ENCODE data around the gene AIMP1. TPM values are rescaled to one million over a fixed set of nuclear protein-coding genes. Genes with fewer than 3 reads are reported as not detected.

AIMP1 gene
- total RNA-seq, 1 experiment from 2014 or later: 45.8 TPM

DNA sequence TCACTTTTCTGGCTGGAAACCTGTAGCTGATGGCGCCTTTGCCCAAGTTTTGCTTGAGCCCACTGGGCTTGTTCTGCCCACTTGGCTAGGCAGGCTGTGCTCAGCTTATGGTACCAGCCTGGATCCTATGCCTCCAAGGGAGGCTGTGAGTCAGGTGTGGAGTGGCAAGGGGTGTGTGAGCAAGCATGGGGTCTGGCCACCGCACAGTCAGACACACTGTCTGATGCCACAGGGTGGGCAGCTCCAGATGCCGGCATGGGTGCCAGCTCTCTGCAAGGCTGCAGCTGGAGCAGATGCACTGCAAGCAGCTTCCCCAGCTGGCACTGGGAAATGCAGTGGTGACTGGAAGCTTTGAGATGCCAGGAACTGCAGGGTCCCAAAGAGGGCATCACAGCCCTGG, 68.5 kb downstream of the AIMP1 start:
- intact Hi-C loops (cut with micrococcal nuclease; ENCODE audit: unreplicated experiment): no loop called here
- Histone ChIP-seq H3K4me3 (ENCODE audit: low read depth in 2 of 2, low read length in 2 of 2) (no peak overlapping the region), H3K27me3 (ENCODE audit: control insufficient read depth, insufficient read depth, low read length) (no peaks in the 10 kb centered on the region), H3K4me1 (ENCODE audit: control insufficient read depth, insufficient read depth, low read length) (no peaks in the 10 kb centered on the region), H3K36me3 (ENCODE audit: control insufficient read depth, insufficient read depth, low read length) (no peaks in the 10 kb centered on the region), H3K9me3 (ENCODE audit: control insufficient read depth, insufficient read depth, low read depth, low read length) (no peaks in the 10 kb centered on the region), H3K27ac (ENCODE audit: low read length) (no peak overlapping the region)
- ATAC-seq: no peak
- ChIA-PET POLR2A (no interaction called here), CTCF (no interaction called here)
- no peak for DNase-seq (ENCODE audit: low read depth, low spot score)
- in situ Hi-C loops (cut with HindIII; ENCODE audit: low pct_unique_long_range_greater_than_20kb, low sequenced_read_pairs): no loop called here
- no peak for TF ChIP-seq SIN3A (IDR thresholded peaks at IDR 0.05; ENCODE audit: borderline replicate concordance, insufficient read depth, low read depth, low read length)
- TF ChIP-seq, protein P1, sequence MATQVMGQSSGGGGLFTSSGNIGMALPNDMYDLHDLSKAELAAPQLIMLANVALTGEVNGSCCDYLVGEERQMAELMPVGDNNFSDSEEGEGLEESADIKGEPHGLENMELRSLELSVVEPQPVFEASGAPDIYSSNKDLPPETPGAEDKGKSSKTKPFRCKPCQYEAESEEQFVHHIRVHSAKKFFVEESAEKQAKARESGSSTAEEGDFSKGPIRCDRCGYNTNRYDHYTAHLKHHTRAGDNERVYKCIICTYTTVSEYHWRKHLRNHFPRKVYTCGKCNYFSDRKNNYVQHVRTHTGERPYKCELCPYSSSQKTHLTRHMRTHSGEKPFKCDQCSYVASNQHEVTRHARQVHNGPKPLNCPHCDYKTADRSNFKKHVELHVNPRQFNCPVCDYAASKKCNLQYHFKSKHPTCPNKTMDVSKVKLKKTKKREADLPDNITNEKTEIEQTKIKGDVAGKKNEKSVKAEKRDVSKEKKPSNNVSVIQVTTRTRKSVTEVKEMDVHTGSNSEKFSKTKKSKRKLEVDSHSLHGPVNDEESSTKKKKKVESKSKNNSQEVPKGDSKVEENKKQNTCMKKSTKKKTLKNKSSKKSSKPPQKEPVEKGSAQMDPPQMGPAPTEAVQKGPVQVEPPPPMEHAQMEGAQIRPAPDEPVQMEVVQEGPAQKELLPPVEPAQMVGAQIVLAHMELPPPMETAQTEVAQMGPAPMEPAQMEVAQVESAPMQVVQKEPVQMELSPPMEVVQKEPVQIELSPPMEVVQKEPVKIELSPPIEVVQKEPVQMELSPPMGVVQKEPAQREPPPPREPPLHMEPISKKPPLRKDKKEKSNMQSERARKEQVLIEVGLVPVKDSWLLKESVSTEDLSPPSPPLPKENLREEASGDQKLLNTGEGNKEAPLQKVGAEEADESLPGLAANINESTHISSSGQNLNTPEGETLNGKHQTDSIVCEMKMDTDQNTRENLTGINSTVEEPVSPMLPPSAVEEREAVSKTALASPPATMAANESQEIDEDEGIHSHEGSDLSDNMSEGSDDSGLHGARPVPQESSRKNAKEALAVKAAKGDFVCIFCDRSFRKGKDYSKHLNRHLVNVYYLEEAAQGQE (IDR thresholded peaks at IDR 0.05; ENCODE audit: insufficient read depth in 1 of 2, low read depth in 2 of 2, low read length in 1 of 2): no peak
- no TSS peak for BruUV-seq (replicated peaks)

DNA sequence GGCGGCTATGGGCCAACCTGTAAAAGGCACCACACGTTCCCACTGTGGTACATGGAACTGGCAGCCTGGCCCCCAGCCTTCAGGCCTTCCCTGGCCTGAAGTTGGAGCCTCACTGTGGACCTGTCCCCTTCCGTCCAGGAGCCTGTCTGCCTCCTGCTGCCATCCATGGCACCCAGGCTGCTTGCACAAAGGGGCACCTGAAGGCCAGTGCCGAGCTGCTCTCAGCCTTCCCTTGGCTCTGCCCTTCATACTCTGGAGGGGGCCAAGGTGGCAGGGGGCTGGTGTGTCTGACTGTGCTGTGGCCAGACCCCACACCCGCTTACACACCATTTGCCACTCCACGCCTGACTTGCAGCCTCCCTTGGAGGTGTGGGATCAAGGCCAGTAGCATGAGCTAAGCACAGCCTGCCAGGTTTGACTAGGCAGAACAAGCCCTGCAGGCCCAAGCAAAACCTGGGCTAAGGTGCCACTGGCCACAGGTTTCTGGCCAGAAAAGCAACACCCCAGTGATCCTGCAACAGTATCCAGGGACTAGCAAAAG, 69.6 kb downstream of the AIMP1 start:
- CTCF ChIA-PET: no interaction called here
- Histone ChIP-seq H3K4me3 (ENCODE audit: low read depth in 2 of 2, low read length in 2 of 2) (no peak overlapping the region), H3K27me3 (ENCODE audit: control insufficient read depth, insufficient read depth, low read length) (no peaks in the 10 kb centered on the region), H3K9me3 (ENCODE audit: control insufficient read depth, insufficient read depth, low read depth, low read length) (no peaks in the 10 kb centered on the region), H3K27ac (ENCODE audit: low read length) (no peak overlapping the region), H3K4me1 (ENCODE audit: control insufficient read depth, insufficient read depth, low read length) (no peaks in the 10 kb centered on the region), H3K36me3 (ENCODE audit: control insufficient read depth, insufficient read depth, low read length) (no peaks in the 10 kb centered on the region)
- DNase-seq (ENCODE audit: low read depth, low spot score) (no peak), ATAC-seq (no peak)
- no peak for TF ChIP-seq POLR2AphosphoS5 (IDR thresholded peaks at IDR 0.05; ENCODE audit: low read depth, low read length)
- TF ChIP-seq TCF7L2 (IDR thresholded peaks at IDR 0.05; ENCODE audit: low read depth, low read length): no peak
- no peak for TF ChIP-seq SIN3A (IDR thresholded peaks at IDR 0.05; ENCODE audit: borderline replicate concordance, insufficient read depth, low read depth, low read length)
- TF ChIP-seq, protein P1 (IDR thresholded peaks at IDR 0.05; ENCODE audit: insufficient read depth in 1 of 2, low read depth in 2 of 2, low read length in 1 of 2): no peak
- TF ChIP-seq, protein P2, sequence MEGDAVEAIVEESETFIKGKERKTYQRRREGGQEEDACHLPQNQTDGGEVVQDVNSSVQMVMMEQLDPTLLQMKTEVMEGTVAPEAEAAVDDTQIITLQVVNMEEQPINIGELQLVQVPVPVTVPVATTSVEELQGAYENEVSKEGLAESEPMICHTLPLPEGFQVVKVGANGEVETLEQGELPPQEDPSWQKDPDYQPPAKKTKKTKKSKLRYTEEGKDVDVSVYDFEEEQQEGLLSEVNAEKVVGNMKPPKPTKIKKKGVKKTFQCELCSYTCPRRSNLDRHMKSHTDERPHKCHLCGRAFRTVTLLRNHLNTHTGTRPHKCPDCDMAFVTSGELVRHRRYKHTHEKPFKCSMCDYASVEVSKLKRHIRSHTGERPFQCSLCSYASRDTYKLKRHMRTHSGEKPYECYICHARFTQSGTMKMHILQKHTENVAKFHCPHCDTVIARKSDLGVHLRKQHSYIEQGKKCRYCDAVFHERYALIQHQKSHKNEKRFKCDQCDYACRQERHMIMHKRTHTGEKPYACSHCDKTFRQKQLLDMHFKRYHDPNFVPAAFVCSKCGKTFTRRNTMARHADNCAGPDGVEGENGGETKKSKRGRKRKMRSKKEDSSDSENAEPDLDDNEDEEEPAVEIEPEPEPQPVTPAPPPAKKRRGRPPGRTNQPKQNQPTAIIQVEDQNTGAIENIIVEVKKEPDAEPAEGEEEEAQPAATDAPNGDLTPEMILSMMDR (IDR thresholded peaks at IDR 0.05): no peak
- BruUV-seq (replicated peaks): no TSS peak
- POLR2A ChIA-PET: no interaction called here
- in situ Hi-C loops (cut with HindIII; ENCODE audit: low pct_unique_long_range_greater_than_20kb, low sequenced_read_pairs) (no loop called here), intact Hi-C loops (cut with micrococcal nuclease; ENCODE audit: unreplicated experiment) (no loop called here)
